GM23338 (cell line): ENCODE data around the gene RPAP2. TPM values are rescaled to one million over a fixed set of nuclear protein-coding genes. Genes with fewer than 3 reads are reported as not detected.

Experiments used
- ATAC-seq: fragments of 200-7000 bp; cut with Tn5 transposase; 3 replicates; pipeline ENCODE4 v1.9.1; 2020
- DNase-seq: peaks from one replicate; pipeline ENCODE4 v3.0.0-alpha.2; 2015; ENCODE audit warnings: low spot score
- H2AFZ ChIP-seq: fragments of 200-600 bp; sonication (generic); 2 replicates; pipeline ENCODE4 v1.8.0; 2016; ENCODE audit warnings: antibody characterized with exemption, mild to moderate bottlenecking, moderate library complexity
- H3F3A ChIP-seq: fragments of 200-600 bp; sonication (generic); replicated peaks from 2 replicates; pipeline ENCODE4 v1.8.0; 2017; ENCODE audit warnings: antibody characterized with exemption, mixed run types, low read depth
- H3K27ac ChIP-seq: fragments of 200-600 bp; sonication (generic); 2 replicates; pipeline ENCODE4 v1.6.1; 2016; ENCODE audit warnings: low read depth
- H3K27me3 ChIP-seq: fragments of 200-600 bp; sonication (generic); 2 replicates; pipeline ENCODE4 v1.8.0; 2016; ENCODE audit warnings: mild to moderate bottlenecking, mixed run types, moderate library complexity; ENCODE audit not compliant: insufficient read depth
- H3K36me3 ChIP-seq: fragments of 200-600 bp; sonication (generic); 2 replicates; pipeline ENCODE4 v1.8.0; 2016; ENCODE audit warnings: mild to moderate bottlenecking; ENCODE audit not compliant: insufficient read depth
- H3K4me1 ChIP-seq: fragments of 200-600 bp; sonication (generic); 2 replicates; pipeline ENCODE4 v1.8.0; 2016; ENCODE audit warnings: mild to moderate bottlenecking, moderate library complexity; ENCODE audit not compliant: insufficient read depth
- H3K4me2 ChIP-seq: fragments of 200-600 bp; sonication (generic); 2 replicates; pipeline ENCODE4 v1.7.1; 2017; ENCODE audit warnings: mixed run types
- H3K4me3 ChIP-seq: fragments of 200-600 bp; sonication (generic); 2 replicates; pipeline ENCODE4 v1.6.1; 2016; ENCODE audit warnings: mixed run types
- H3K79me2 ChIP-seq: fragments of 200-600 bp; sonication (generic); replicated peaks from 2 replicates; pipeline ENCODE4 v1.8.0; 2017; ENCODE audit warnings: mild to moderate bottlenecking; ENCODE audit not compliant: insufficient read depth
- H3K9me2 ChIP-seq: fragments of 200-600 bp; sonication (generic); 2 replicates; pipeline ENCODE4 v1.8.0; 2017; ENCODE audit not compliant: insufficient read depth
- H4K20me1 ChIP-seq: fragments of 200-600 bp; sonication (generic); replicated peaks from 2 replicates; pipeline ENCODE4 v1.8.0; 2017; ENCODE audit warnings: mild to moderate bottlenecking; ENCODE audit not compliant: insufficient read depth
- H3K27ac Mint-ChIP-seq: 2 replicates; pipeline ENCODE4 v1.8.0; 2020; ENCODE audit warnings: inconsistent platforms, mild to moderate bottlenecking, moderate library complexity, mixed read lengths
- H3K27me3 Mint-ChIP-seq: 3 replicates; pipeline ENCODE4 v1.8.0; 2022; ENCODE audit warnings: low read depth, mild to moderate bottlenecking, moderate library complexity, mixed read lengths, inconsistent platforms; ENCODE audit not compliant: insufficient read depth, poor library complexity
- H3K36me3 Mint-ChIP-seq: 3 replicates; pipeline ENCODE4 v1.8.0; 2021; ENCODE audit warnings: low read depth, mild to moderate bottlenecking, inconsistent platforms, moderate library complexity, mixed read lengths
- H3K4me1 Mint-ChIP-seq: 3 replicates; pipeline ENCODE4 v1.8.0; 2020; ENCODE audit warnings: mild to moderate bottlenecking, inconsistent platforms, mixed read lengths
- H3K4me3 Mint-ChIP-seq: 3 replicates; pipeline ENCODE4 v1.8.0; 2021; ENCODE audit warnings: moderate library complexity, mild to moderate bottlenecking, inconsistent platforms, mixed read lengths
- H3K9me3 Mint-ChIP-seq: 3 replicates; pipeline ENCODE4 v1.8.0; 2020; ENCODE audit warnings: moderate library complexity, mild to moderate bottlenecking, inconsistent platforms, mixed read lengths
- CREB1 ChIP-seq: fragments of 250-450 bp; sonication (Bioruptor Pico); IDR thresholded peaks from 2 replicates; pipeline ENCODE4 v1.5.0; 2020; ENCODE audit warnings: low read depth, mild to moderate bottlenecking, moderate library complexity
- EZH2 ChIP-seq: fragments of 200-600 bp; sonication (generic); IDR thresholded peaks from one replicate; pipeline ENCODE4 v1.8.0; 2017; ENCODE audit warnings: antibody characterized with exemption, mild to moderate bottlenecking, low read depth; ENCODE audit not compliant: unreplicated experiment
- EZH2phosphoT487 ChIP-seq: fragments of 200-600 bp; sonication (generic); IDR thresholded peaks from one replicate; pipeline ENCODE4 v1.8.1; 2018; ENCODE audit warnings: antibody characterized with exemption; ENCODE audit not compliant: unreplicated experiment
- JUNB ChIP-seq: IDR thresholded peaks from one replicate; pipeline ENCODE4 v1.6.1; 2016; ENCODE audit warnings: antibody characterized with exemption; ENCODE audit not compliant: unreplicated experiment
- NANOG ChIP-seq: IDR thresholded peaks from 2 replicates; pipeline ENCODE4 v1.6.1; 2016; ENCODE audit warnings: antibody characterized with exemption, borderline replicate concordance
- POLR2AphosphoS5 ChIP-seq: IDR thresholded peaks from 2 replicates; pipeline ENCODE4 v1.6.1; 2016; ENCODE audit warnings: antibody characterized with exemption, low read depth
- STAT1 ChIP-seq: IDR thresholded peaks from one replicate; pipeline ENCODE4 v1.6.1; 2016; ENCODE audit warnings: antibody characterized with exemption; ENCODE audit not compliant: unreplicated experiment
- ZNF114 ChIP-seq: fragments of 250-450 bp; sonication (Bioruptor Pico); IDR thresholded peaks from 2 replicates; pipeline ENCODE4 v1.5.0; 2020; ENCODE audit warnings: mild to moderate bottlenecking, moderate library complexity
- ZNF331 ChIP-seq: fragments of 250-450 bp; sonication (Bioruptor Pico); IDR thresholded peaks from 2 replicates; pipeline ENCODE4 v1.5.0; 2020; ENCODE audit warnings: low read depth, mild to moderate bottlenecking, moderate library complexity
- polyA plus RNA-seq: library from polyadenylated mRNA; unstranded; fragments of >200 nt; fragmentation: Nextera tagmentation; extraction: Ambion mirVana; gene quantifications from 2 replicates; pipeline ENCODE4 v1.2.1, GENCODE V29; 2016
- total RNA-seq: library from RNA; depleted of rRNA; stranded (reverse); fragments of >200 nt; shearing (Covaris generic); gene quantifications from 2 replicates; pipeline ENCODE4 v1.2.3, GENCODE V29; 2014
- TF ChIP-seq, protein P1 (sequence below): IDR thresholded peaks from 2 replicates; pipeline ENCODE4 v1.6.1; 2016; ENCODE audit warnings: antibody characterized with exemption
- TF ChIP-seq, protein P2 (sequence below), 2 experiments: fragments of 200-600 bp in 1 of 2; sonication (generic) in 1 of 2; conservative IDR thresholded peaks; 2 replicates each; pipeline versions ENCODE4 v1.5.1 to v1.6.1; 2016 to 2017; ENCODE audit warnings: antibody characterized with exemption in 2 of 2, low read depth in 2 of 2, mild to moderate bottlenecking in 2 of 2, moderate library complexity in 1 of 2
- TF ChIP-seq, protein P3 (sequence below): fragments of 250-450 bp; sonication (Bioruptor Pico); IDR thresholded peaks from 2 replicates; pipeline ENCODE4 v1.5.0; 2020; ENCODE audit warnings: mild to moderate bottlenecking, moderate library complexity
- TF ChIP-seq, protein P4 (sequence below): IDR thresholded peaks from one replicate; pipeline ENCODE4 v1.6.1; 2018; ENCODE audit warnings: antibody characterized with exemption; ENCODE audit not compliant: unreplicated experiment

RPAP2 gene
- total and polyA plus RNA-seq, 2 experiments from 2014 or later, result 26.6 to 30.4 TPM

DNA sequence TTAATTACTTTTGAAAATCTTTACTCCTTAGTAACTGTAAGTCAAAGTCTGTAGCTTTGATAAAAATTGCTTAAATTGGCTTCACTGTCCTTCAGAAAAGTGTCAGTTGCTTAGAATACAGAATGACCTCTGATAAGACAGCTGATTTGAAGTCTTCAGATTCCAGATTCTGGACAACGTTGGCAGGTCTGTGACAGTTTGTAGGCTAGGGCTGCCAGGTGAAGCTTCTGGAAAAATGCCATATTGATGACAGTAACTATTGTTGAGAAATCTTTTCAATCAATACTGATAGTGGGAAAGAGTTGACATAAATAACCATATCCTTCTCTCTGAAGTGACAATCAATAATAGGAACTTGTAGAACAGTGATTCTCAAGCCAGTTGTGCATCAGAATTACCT, 41.3 kb downstream of the RPAP2 start:
- H3K36me3 Mint-ChIP-seq, result peaks cover 7% of the 10 kb centered on the region; the same call in 2 of the 3 replicates
- H3K27ac ChIP-seq, result no peak overlapping the region
- no peak overlapping the region for H3K27ac Mint-ChIP-seq
- H3K4me3 ChIP-seq, result no peak overlapping the region
- H3F3A ChIP-seq, result no peaks in the 10 kb centered on the region
- H3K36me3 ChIP-seq, result 0 out of 2 replicates have a peak, but pooled peaks cover 11% of the 10 kb centered on the region
- ATAC-seq (no peak), DNase-seq (no peak)
- H3K4me1 ChIP-seq, result no peaks in the 10 kb centered on the region
- H2AFZ ChIP-seq, result no peak overlapping the region
- no peaks in the 10 kb centered on the region for H3K79me2 ChIP-seq
- TF ChIP-seq NANOG, result no peak
- no peak for TF ChIP-seq ZNF331 (CRISPR knock-in tag)
- TF ChIP-seq, protein P1, sequence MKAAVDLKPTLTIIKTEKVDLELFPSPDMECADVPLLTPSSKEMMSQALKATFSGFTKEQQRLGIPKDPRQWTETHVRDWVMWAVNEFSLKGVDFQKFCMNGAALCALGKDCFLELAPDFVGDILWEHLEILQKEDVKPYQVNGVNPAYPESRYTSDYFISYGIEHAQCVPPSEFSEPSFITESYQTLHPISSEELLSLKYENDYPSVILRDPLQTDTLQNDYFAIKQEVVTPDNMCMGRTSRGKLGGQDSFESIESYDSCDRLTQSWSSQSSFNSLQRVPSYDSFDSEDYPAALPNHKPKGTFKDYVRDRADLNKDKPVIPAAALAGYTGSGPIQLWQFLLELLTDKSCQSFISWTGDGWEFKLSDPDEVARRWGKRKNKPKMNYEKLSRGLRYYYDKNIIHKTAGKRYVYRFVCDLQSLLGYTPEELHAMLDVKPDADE, result no peak
- TF ChIP-seq, protein P2, sequence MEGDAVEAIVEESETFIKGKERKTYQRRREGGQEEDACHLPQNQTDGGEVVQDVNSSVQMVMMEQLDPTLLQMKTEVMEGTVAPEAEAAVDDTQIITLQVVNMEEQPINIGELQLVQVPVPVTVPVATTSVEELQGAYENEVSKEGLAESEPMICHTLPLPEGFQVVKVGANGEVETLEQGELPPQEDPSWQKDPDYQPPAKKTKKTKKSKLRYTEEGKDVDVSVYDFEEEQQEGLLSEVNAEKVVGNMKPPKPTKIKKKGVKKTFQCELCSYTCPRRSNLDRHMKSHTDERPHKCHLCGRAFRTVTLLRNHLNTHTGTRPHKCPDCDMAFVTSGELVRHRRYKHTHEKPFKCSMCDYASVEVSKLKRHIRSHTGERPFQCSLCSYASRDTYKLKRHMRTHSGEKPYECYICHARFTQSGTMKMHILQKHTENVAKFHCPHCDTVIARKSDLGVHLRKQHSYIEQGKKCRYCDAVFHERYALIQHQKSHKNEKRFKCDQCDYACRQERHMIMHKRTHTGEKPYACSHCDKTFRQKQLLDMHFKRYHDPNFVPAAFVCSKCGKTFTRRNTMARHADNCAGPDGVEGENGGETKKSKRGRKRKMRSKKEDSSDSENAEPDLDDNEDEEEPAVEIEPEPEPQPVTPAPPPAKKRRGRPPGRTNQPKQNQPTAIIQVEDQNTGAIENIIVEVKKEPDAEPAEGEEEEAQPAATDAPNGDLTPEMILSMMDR (conservative IDR thresholded peaks at IDR 0.05; ENCODE audit: low read depth in 2 of 2), result no peak
- TF ChIP-seq POLR2AphosphoS5, result no peak
- TF ChIP-seq CREB1 (CRISPR knock-in tag), result no peak
- no peak for TF ChIP-seq STAT1
- TF ChIP-seq, protein P3, sequence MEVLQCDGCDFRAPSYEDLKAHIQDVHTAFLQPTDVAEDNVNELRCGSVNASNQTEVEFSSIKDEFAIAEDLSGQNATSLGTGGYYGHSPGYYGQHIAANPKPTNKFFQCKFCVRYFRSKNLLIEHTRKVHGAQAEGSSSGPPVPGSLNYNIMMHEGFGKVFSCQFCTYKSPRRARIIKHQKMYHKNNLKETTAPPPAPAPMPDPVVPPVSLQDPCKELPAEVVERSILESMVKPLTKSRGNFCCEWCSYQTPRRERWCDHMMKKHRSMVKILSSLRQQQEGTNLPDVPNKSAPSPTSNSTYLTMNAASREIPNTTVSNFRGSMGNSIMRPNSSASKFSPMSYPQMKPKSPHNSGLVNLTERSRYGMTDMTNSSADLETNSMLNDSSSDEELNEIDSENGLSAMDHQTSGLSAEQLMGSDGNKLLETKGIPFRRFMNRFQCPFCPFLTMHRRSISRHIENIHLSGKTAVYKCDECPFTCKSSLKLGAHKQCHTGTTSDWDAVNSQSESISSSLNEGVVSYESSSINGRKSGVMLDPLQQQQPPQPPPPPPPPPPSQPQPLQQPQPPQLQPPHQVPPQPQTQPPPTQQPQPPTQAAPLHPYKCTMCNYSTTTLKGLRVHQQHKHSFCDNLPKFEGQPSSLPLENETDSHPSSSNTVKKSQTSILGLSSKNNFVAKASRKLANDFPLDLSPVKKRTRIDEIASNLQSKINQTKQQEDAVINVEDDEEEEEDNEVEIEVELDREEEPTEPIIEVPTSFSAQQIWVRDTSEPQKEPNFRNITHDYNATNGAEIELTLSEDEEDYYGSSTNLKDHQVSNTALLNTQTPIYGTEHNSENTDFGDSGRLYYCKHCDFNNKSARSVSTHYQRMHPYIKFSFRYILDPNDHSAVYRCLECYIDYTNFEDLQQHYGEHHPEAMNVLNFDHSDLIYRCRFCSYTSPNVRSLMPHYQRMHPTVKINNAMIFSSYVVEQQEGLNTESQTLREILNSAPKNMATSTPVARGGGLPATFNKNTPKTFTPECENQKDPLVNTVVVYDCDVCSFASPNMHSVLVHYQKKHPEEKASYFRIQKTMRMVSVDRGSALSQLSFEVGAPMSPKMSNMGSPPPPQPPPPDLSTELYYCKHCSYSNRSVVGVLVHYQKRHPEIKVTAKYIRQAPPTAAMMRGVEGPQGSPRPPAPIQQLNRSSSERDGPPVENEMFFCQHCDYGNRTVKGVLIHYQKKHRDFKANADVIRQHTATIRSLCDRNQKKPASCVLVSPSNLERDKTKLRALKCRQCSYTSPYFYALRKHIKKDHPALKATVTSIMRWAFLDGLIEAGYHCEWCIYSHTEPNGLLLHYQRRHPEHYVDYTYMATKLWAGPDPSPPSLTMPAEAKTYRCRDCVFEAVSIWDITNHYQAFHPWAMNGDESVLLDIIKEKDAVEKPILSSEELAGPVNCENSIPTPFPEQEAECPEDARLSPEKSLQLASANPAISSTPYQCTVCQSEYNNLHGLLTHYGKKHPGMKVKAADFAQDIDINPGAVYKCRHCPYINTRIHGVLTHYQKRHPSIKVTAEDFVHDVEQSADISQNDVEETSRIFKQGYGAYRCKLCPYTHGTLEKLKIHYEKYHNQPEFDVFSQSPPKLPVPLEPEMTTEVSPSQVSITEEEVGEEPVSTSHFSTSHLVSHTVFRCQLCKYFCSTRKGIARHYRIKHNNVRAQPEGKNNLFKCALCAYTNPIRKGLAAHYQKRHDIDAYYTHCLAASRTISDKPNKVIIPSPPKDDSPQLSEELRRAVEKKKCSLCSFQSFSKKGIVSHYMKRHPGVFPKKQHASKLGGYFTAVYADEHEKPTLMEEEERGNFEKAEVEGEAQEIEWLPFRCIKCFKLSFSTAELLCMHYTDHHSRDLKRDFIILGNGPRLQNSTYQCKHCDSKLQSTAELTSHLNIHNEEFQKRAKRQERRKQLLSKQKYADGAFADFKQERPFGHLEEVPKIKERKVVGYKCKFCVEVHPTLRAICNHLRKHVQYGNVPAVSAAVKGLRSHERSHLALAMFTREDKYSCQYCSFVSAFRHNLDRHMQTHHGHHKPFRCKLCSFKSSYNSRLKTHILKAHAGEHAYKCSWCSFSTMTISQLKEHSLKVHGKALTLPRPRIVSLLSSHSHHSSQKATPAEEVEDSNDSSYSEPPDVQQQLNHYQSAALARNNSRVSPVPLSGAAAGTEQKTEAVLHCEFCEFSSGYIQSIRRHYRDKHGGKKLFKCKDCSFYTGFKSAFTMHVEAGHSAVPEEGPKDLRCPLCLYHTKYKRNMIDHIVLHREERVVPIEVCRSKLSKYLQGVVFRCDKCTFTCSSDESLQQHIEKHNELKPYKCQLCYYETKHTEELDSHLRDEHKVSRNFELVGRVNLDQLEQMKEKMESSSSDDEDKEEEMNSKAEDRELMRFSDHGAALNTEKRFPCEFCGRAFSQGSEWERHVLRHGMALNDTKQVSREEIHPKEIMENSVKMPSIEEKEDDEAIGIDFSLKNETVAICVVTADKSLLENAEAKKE, result no peak
- TF ChIP-seq, protein P4, sequence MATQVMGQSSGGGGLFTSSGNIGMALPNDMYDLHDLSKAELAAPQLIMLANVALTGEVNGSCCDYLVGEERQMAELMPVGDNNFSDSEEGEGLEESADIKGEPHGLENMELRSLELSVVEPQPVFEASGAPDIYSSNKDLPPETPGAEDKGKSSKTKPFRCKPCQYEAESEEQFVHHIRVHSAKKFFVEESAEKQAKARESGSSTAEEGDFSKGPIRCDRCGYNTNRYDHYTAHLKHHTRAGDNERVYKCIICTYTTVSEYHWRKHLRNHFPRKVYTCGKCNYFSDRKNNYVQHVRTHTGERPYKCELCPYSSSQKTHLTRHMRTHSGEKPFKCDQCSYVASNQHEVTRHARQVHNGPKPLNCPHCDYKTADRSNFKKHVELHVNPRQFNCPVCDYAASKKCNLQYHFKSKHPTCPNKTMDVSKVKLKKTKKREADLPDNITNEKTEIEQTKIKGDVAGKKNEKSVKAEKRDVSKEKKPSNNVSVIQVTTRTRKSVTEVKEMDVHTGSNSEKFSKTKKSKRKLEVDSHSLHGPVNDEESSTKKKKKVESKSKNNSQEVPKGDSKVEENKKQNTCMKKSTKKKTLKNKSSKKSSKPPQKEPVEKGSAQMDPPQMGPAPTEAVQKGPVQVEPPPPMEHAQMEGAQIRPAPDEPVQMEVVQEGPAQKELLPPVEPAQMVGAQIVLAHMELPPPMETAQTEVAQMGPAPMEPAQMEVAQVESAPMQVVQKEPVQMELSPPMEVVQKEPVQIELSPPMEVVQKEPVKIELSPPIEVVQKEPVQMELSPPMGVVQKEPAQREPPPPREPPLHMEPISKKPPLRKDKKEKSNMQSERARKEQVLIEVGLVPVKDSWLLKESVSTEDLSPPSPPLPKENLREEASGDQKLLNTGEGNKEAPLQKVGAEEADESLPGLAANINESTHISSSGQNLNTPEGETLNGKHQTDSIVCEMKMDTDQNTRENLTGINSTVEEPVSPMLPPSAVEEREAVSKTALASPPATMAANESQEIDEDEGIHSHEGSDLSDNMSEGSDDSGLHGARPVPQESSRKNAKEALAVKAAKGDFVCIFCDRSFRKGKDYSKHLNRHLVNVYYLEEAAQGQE, result no peak
- TF ChIP-seq ZNF114 (CRISPR knock-in tag), result no peak
- TF ChIP-seq EZH2phosphoT487, result no peak
- no peak for TF ChIP-seq JUNB
- TF ChIP-seq EZH2, result no peak
- no peaks in the 10 kb centered on the region for H3K9me3 Mint-ChIP-seq
- H3K4me1 Mint-ChIP-seq, result no peaks in the 10 kb centered on the region
- H4K20me1 ChIP-seq, result 0 out of 2 replicates have a peak, but pooled peaks cover 5% of the 10 kb centered on the region
- no peaks in the 10 kb centered on the region for H3K27me3 Mint-ChIP-seq
- no peaks in the 10 kb centered on the region for H3K27me3 ChIP-seq
- no peak overlapping the region for H3K4me3 Mint-ChIP-seq
- H3K4me2 ChIP-seq, result no peak overlapping the region
- no peaks in the 10 kb centered on the region for H3K9me2 ChIP-seq
